Activated effector memory CD4-positive, alpha-beta T cell treated with Interleukin-2 at 50 U/mL for 16 hours (primary cell): Measurements from ENCODE around the gene B4GALNT3.

Experiments used
- DNase-seq: peaks from one replicate; pipeline ENCODE4 v3.0.0-alpha.2; 2020

The B4GALNT3 gene

GRCh38 chr12:541676-542324 lies 82.1 kb downstream of the B4GALNT3 start:
- DNase-seq = no peak

- no peak for DNase-seq
Measured at GRCh38 chr12:542395-543113, 82.8 kb downstream of the B4GALNT3 start.

DNA sequence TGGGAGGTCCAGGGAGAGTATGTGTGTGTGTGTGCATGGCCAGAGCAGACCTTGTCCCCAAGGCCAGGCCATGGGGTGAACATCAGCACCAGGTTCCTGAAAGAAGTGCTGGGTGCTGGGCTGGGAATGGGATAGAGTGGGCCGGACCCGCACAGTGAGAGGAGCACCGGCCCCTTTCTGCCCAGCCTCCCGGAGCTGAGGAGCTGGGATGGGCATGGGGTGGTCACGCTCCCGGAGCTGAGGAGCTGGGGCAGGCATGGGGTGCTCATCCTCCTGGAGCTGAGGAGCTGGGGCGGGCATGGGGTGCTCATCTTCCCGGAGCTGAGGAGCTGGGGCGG lies 83.3 kb downstream of the B4GALNT3 start:
- no peak for DNase-seq

DNA sequence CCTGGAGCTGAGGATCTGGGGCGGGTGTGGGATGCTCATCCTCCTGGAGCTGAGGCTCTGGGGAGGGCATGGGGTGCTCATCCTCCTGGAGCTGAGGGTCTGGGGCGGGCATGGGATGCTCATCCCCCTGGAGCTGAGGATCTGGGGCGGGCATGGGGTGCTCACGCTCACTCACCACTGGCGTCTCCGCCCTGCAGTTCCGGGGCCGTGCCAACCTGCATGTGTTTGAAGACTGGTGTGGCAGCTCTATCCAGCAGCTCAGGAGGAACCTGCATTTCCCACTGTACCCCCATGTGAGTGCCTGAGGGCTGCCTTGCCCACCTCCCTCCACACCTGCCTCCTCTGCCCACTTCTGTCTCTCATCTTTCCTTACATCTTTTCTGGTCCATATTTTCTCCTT lies 84.4 kb downstream of the B4GALNT3 start:
- no peak for DNase-seq

DNA sequence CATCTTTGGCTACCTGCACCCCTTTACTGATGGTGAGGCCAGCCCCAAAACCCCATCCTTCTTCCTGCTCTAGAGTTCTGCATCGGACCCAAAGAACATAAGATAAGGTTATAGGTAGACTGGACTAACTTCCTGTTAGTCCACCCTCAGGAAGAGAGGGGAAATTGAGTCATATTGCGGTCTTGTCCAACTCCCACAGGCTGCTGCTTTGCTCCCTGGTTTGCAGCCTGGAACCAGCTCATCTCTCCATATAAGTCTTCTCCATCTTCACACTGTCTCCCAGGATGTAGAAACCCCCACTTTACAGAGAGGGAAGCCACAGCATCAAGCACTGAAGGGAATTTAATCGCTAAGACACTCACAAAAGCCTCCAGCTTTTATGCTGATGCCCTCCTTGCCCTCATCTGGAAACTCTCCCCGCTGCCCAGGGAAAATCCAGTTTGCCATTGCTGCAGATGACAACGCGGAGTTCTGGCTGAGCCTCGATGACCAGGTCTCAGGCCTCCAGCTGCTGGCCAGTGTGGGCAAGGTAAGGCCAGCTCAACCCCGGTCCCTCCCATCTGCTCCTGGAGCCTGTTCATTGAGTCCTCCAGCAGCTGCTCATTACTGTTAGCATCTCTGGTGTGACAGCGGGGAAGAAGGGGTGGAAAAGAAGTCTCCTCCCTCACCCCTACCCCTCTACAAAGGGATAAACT lies 85.3 kb downstream of the B4GALNT3 start:
- DNase-seq = no peak

DNA sequence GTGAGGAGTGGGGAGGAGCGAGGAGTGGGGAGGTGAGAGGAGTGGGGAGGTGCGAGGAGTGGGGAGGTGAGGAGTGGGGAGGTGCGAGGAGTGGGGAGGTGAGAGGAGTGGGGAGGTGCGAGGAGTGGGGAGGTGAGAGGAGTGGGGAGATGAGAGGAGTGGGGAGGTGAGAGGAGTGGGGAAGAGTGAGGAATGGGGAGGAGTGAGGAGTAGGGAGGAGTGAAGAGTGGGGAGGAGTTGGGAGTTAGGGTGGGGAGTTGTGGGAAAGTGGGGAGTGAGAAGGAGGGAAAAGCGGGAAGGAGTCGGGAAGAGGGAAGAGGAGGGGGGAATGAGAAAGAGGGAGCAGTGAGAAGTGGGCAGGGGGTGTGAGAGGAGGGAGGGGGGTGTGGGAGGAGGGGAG lies 86.1 kb downstream of the B4GALNT3 start:
- no peak for DNase-seq

DNA sequence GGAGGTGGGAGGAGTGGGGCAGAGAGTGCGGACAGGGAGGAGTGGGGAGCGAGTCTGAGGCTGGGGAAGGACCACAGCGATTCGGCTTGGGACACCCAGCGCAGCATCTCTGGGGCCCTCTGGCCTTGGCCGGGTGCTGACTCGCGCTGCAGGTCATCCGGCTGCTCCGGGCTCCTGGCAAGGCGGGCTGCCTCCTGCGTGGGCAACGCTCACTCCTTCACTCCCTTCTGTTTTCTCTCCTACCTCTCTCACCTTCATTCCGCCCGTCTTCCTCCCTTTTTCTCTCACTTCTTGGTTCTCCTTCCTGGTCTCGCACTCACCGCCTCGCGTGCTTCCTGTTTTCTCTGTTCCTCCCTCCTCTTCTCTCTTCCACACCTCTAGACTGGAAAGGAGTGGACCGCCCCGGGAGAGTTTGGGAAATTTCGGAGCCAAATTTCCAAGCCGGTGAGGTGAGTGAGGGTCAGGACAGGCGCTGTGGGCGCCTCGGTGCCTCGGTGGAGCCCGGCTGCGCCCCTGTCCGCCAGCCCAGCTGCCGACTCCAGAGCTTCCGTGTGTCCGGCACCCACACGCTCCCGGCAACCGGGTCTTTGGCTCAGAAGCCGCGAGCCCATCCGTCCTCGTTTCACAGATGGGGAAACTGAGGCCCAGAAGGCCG lies 86.7 kb downstream of the B4GALNT3 start:
- DNase-seq = no peak

DNA sequence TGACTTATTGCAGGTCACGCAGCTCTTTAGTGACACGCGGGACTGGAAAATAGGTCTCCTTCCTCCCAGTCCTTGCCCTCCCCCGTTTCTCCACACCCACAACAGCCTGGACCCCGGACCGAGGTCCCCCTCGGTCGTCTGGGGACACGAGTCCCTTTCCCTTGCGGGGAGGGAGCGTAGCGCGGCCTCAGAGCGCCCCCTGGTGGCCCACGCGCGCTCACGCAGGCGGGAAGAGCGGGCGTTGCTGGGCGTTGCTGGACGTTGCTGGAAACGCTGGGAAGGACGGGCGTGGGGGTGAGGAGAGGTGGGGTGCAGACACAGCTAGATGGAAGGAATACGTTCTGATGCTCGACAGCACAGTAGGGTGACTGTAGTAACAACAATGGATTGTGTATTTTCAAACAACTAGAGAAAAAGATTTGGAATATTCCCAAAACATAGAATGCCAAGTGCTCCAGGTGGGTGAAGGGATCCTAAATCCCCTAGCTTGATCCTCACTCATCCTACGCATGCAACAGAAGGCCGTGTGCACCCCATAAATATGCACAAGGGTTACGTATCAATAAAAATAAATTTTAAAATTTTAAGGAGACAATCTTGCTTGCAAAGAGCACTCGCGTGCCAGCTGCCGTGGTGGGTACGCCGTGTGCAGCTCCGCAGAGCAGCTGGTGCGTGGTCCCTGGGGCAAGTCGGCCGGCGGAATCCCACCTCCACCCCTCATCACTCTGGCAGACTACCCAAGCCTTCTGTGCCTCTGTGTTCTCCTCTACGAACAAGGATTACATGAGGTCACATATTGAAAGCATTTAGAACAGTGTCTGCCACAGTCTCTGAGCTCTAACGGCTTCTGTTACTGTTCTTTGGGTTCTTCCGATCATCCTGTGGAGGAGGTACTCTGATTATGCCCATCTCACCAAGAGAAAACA lies 87.4 kb downstream of the B4GALNT3 start:
- peak; percentile 49 for DNase-seq

- no peak for DNase-seq
Measured at GRCh38 chr12:547883-548470, 88.2 kb downstream of the B4GALNT3 start.

- no peak for DNase-seq
Measured at GRCh38 chr12:549476-550082, 89.8 kb downstream of the B4GALNT3 start.

DNA sequence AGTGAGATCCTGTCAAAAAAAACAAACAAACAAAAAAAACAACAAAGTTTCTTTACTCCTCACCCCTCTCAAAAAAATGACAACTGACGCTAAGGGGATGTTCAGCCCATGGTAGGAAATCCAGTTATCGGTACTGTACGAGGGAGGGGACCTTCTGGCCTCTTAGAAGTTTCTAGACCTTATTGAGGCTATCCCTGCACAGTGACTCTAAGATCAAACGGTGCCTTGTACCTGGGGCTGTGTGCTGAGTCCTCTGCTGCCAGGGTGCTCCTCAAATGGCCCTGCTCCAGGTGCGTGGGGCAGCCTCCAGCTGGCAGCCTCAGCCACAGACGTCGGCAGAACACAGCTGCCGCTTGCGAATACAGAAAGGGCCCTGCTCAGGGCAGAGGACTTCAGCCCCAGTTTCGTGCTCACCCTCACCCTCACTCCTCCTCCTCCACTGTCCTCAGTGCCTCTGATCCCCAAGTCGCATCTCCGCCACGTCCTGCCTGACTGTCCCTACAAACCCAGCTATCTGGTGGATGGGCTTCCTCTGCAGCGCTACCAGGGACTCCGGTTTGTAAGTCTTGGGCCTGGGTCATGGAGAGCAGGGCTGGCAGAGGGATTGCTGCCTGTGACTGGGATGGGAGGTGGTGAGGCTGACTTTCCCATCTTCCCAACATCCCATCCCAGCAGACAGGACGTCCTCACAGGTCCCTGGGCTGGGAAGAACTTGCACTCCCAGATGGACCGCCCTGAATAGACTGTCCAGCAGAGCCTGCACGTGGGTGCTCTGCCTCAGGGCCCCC lies 90.9 kb downstream of the B4GALNT3 start:
- DNase-seq = no peak

DNA sequence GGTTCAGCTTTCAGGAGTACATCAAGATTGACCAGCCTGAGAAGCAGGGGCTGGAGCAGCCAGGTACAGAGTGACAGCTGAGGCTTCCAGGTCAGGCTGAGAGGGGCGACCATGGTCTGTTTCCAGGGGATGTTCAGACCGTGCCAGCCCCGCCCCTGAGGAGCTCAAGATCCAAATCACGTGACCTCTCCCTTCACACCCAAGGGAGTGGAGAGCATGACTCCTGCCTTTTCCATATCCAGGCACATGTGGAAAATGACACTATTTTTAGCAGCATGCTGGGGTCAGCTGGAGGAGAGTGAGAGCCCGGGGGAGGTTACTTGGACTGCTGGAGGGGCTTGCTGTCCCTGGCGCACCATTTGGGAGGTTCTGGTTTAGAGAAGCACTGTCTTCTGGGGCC lies 92.7 kb downstream of the B4GALNT3 start:
- no peak for DNase-seq

GRCh38 chr12:553216-554000 lies 93.7 kb downstream of the B4GALNT3 start:
- peak; percentile 31 for DNase-seq

DNA sequence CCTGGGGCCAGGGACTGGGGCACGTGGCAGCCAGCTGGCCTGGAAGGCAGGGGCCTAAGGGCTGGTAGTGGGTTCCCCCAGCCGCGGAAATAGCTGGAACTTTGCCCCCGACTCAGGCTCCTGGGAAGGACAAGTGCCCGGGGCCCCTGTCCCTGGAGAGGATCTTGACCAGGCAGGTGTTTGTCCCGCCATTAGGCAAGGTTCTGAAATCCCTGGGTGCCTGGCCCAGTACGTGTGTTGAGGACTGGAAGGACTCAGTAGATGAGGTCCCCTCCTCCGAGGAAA lies 94.2 kb downstream of the B4GALNT3 start:
- no peak for DNase-seq

- no peak for DNase-seq
Measured at GRCh38 chr12:556498-556897, 96.8 kb downstream of the B4GALNT3 start.

DNA sequence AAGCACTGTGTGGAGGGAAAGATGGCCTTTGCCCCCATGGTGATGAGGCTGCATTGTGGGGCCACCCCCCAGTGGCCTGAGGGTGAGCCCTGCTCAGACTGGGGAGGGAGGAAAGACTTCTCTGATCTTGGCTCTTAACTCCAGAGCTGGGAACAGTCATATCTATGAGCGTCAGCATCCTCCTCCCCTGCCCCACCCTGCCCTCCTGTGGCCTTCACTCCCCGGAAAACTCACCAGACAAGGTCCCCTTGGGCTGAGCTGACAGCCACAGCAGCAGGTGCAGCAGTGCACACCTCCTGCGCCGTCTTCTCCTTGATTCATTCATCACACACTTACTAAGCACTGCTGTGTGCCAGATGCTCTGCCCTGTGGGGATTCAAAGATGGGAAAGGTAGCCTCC lies 98.8 kb downstream of the B4GALNT3 start:
- no peak for DNase-seq

GRCh38 chr12:559208-559905 lies 99.6 kb downstream of the B4GALNT3 start:
- DNase-seq = no peak

- no peak for DNase-seq
Measured at GRCh38 chr12:559906-560455, 100.2 kb downstream of the B4GALNT3 start.

DNA sequence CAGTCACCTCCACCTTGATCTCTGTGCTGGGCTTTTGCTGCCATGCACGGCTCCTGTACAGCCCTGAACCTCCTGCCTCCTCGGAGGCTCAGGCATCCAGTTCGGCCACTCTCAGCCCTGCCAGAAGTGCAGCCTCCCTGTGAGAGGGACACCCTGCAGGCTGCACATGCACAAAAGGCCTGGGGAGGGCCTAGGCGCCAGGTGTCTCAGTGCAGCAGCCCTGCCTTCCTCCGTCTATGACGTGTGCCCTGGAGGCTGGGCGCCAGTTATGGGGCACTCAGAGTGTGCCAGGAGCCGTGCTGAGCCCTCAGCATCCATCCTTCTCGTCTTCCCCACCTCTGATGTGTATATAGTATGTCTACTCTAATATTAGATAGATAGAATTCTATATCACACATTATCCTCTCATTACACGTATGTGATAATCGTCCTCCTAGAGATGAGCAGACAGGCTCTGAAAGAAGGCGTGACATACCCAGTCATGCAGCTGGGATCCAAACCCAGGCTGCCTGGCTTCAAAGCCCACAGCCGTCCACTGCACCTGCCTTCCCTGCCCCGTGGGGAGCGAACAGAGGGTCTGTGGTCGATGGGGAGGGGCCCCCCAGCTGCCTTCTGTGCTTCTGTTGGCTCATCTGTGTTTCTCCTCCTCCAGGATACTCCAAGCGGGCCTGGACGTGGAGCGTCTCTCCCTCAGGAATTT lies 101.1 kb downstream of the B4GALNT3 start:
- DNase-seq = no peak
